Measurements from ENCODE around the gene PSTPIP1.

GRCh38 chr15:77030048-77030927 lies 35.4 kb downstream of the PSTPIP1 start:
- TF ChIP-seq, protein P1, sequence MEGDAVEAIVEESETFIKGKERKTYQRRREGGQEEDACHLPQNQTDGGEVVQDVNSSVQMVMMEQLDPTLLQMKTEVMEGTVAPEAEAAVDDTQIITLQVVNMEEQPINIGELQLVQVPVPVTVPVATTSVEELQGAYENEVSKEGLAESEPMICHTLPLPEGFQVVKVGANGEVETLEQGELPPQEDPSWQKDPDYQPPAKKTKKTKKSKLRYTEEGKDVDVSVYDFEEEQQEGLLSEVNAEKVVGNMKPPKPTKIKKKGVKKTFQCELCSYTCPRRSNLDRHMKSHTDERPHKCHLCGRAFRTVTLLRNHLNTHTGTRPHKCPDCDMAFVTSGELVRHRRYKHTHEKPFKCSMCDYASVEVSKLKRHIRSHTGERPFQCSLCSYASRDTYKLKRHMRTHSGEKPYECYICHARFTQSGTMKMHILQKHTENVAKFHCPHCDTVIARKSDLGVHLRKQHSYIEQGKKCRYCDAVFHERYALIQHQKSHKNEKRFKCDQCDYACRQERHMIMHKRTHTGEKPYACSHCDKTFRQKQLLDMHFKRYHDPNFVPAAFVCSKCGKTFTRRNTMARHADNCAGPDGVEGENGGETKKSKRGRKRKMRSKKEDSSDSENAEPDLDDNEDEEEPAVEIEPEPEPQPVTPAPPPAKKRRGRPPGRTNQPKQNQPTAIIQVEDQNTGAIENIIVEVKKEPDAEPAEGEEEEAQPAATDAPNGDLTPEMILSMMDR (IDR thresholded peaks at IDR 0.05): no peak
- TF ChIP-seq POLR2A (IDR thresholded peaks at IDR 0.05): no peak

Measured in right lobe of liver (tissue), 4 donors.